Glomerular endothelial cell (primary cell): ENCODE measurements around the gene MALT1. TPM values are rescaled to one million over a fixed set of nuclear protein-coding genes. Genes with fewer than 3 reads are reported as not detected.

Source experiments
- DNase-seq: peaks from one replicate; pipeline ENCODE4 v3.0.0-alpha.2; 2011; ENCODE audit warnings: low read depth, low spot score; ENCODE audit errors: extremely low read depth
- total RNA-seq: library from RNA; depleted of rRNA; stranded (reverse); fragments of >200 nt; gene quantifications from 2 replicates; pipeline ENCODE4 v1.2.3, GENCODE V29; 2015

The MALT1 gene
- total RNA-seq, 1 donor from 2014 or later, result 9.2 TPM

GRCh38 chr18:58803978-58804377, 132.7 kb downstream of the MALT1 start:
- DNase-seq, result no peak

Other genes starting within 250 kb of the MALT1 start
- gene ALPK2, start 42.4 kb upstream of the MALT1 start, total RNA-seq, result 3.9 and 11.3 TPM in 2 replicates
- gene ZNF532, start 193.4 kb downstream of the MALT1 start, total RNA-seq, result 74.3 and 84.8 TPM in 2 replicates